HepG2 (cell line): ENCODE measurements around the gene CLHC1. TPM values are rescaled to one million over a fixed set of nuclear protein-coding genes. Genes with fewer than 3 reads are reported as not detected.

ENCODE experiments used
- ATAC-seq: fragments of 200-7000 bp; cut with Tn5 transposase; 3 replicates; pipeline ENCODE4 v1.9.1; 2020; ENCODE audit warnings: mild to moderate bottlenecking, moderate library complexity
- BruUV-seq: library from RNA; stranded (reverse); fragments of 400-500 nt; replicated peaks from 2 replicates; lab custom pipeline; 2021; lab: Mats Ljungman, UMichigan
- CTCF ChIA-PET: fragments of 300-600 bp; formaldehyde crosslinking; extraction: SDS; loops from one replicate; lab custom pipeline; 2021; ENCODE audit warnings: low total read pairs, inconsistent platforms, low intra/inter-chr PET ratio; lab: Yijun Ruan, JAX
- POLR2A ChIA-PET: fragments of 350-600 bp; sonication (Branson Sonifier 250); formaldehyde crosslinking; loops from one replicate; lab custom pipeline; 2020; ENCODE audit warnings: antibody characterized with exemption, inconsistent platforms; lab: Yijun Ruan, JAX
- DNase-seq: peaks from one replicate; pipeline ENCODE4 v3.0.0-alpha.2; 2015; ENCODE audit warnings: low spot score
- FAIRE-seq: peaks from 3 replicates; lab custom pipeline; 2011; peaks lifted over from hg19 to GRCh38; lab: Jason Lieb, UNC
- H2AFZ ChIP-seq: one replicate; pipeline ENCODE4 v1.6.1; 2011; ENCODE audit warnings: low read length, inconsistent platforms
- H3K27ac ChIP-seq: fragments of 300-600 bp; 3 replicates; pipeline ENCODE4 v1.8.0; 2011; ENCODE audit warnings: mixed run types, mild to moderate bottlenecking, mixed read lengths, low read length, inconsistent platforms; ENCODE audit not compliant: insufficient read depth; ENCODE audit errors: extremely low read length
- H3K27me3 ChIP-seq, 2 experiments: fragments of 200-600 bp in 1 of 2; 2 replicates in 1 of 2; 3 replicates in 1 of 2; pipeline versions ENCODE4 v1.6.0 to v1.8.0; 2011; ENCODE audit warnings: low read length in 2 of 2, mild to moderate bottlenecking in 2 of 2, moderate library complexity in 2 of 2, inconsistent platforms in 1 of 2; ENCODE audit not compliant: insufficient read depth in 2 of 2, control insufficient read depth in 1 of 2
- H3K36me3 ChIP-seq, 2 experiments: fragments of 200-600 bp in 1 of 2; replicated peaks in 1 of 2; 2 replicates in 1 of 2; 3 replicates in 1 of 2; pipeline versions ENCODE4 v1.5.1 to v1.8.0; 2011; ENCODE audit warnings: low read length in 2 of 2, inconsistent platforms in 1 of 2; ENCODE audit not compliant: insufficient read depth in 2 of 2, control insufficient read depth in 1 of 2
- H3K4me1 ChIP-seq: 2 replicates; pipeline ENCODE4 v1.5.1; 2012; ENCODE audit warnings: low read length, inconsistent platforms; ENCODE audit not compliant: insufficient read depth
- H3K4me2 ChIP-seq: 2 replicates; pipeline ENCODE4 v1.6.0; 2011; ENCODE audit warnings: low read depth, low read length, inconsistent platforms
- H3K4me3 ChIP-seq, 3 experiments: fragments of 200-600 bp in 1 of 3; sonication (generic), shearing (Covaris generic) in 1 of 3; replicated peaks in 1 of 3; 2 replicates each; pipeline ENCODE4 v1.5.1; 2011 to 2016; ENCODE audit warnings: low read length in 3 of 3, inconsistent platforms in 2 of 3, low read depth in 2 of 3, mild to moderate bottlenecking in 2 of 3, control low read depth in 1 of 3, mixed read lengths in 1 of 3; ENCODE audit not compliant: insufficient read depth in 1 of 3
- H3K79me2 ChIP-seq: one replicate; pipeline ENCODE4 v1.6.1; 2011; ENCODE audit warnings: low read length, inconsistent platforms; ENCODE audit not compliant: insufficient read depth
- H3K9ac ChIP-seq: 2 replicates; pipeline ENCODE4 v1.6.0; 2011; ENCODE audit warnings: mild to moderate bottlenecking, low read depth, low read length, inconsistent platforms; ENCODE audit not compliant: insufficient read depth
- H3K9me3 ChIP-seq: 2 replicates; pipeline ENCODE4 v1.5.1; 2012; ENCODE audit warnings: mild to moderate bottlenecking, low read length
- H4K20me1 ChIP-seq: 2 replicates; pipeline ENCODE4 v1.6.0; 2011; ENCODE audit warnings: inconsistent platforms, mild to moderate bottlenecking, low read length, moderate library complexity; ENCODE audit not compliant: insufficient read depth
- MBNL3 ChIP-seq: fragments of 250-450 bp; sonication (Bioruptor Pico); conservative IDR thresholded peaks from 2 replicates; pipeline ENCODE4 v1.8.0; 2022; ENCODE audit warnings: mild to moderate bottlenecking, inconsistent platforms
- PRDM10 ChIP-seq: sonication (generic); formaldehyde crosslinking; IDR thresholded peaks from 2 replicates; pipeline ENCODE4 v1.4.0; 2020; ENCODE audit warnings: low read depth, missing genetic modification reagents
- WGBS: methylation state at CpG from one replicate; pipeline ENCODE4 v1.1.6; 2017; ENCODE audit warnings: low lambda C conversion rate; 5-methylcytosine and 5-hydroxymethylcytosine counted together
- in situ Hi-C: cut with HindIII; loops from 2 replicates; pipeline ENCODE4 v1.10.0; 2017; ENCODE audit warnings: low pct_unique_long_range_greater_than_20kb; ENCODE audit not compliant: extremely low pct_ligation_motif_present
- intact Hi-C: fragments of 100-400 bp; cut with micrococcal nuclease; formaldehyde crosslinking; loops from one replicate; pipeline ENCODE4 v1.10.0; 2022; ENCODE audit not compliant: unreplicated experiment
- polyA plus RNA-seq, 8 experiments: library from polyadenylated mRNA; depleted of rRNA in 3 of 8; stranded (reverse) in 7 of 8; unstranded in 1 of 8; fragments of >200 nt; fragmentation: Illumina TruSeq in 4 of 8; extraction: Trizol in 4 of 8; gene quantifications; 2 replicates each; pipeline versions ENCODE4 v1.2.1 to v1.2.3, GENCODE V29; 2011 to 2016; ENCODE audit warnings: low read depth in 4 of 8, missing spikeins in 1 of 8, mixed read lengths in 1 of 8; ENCODE audit not compliant: insufficient read depth in 1 of 8
- total RNA-seq, 5 experiments: library from RNA; depleted of rRNA; stranded (reverse); fragments of >200 nt; fragmentation: Illumina TruSeq; extraction: Trizol; gene quantifications; 2 replicates each; pipeline ENCODE4 v1.2.3, GENCODE V29; 2016; ENCODE audit warnings: low read depth in 1 of 5

The CLHC1 gene
- total and polyA plus RNA-seq, 2 of the 13 experiments (the other 11 are each of a cell fraction or from before 2014, with no cell fraction given): 9.8 to 12.6 TPM

- Histone ChIP-seq H3K9ac (no peak overlapping the region), H3K27ac (no peak overlapping the region), H3K36me3 (no peaks in the 10 kb centered on the region), H3K79me2 (no peaks in the 10 kb centered on the region), H4K20me1 (no peaks in the 10 kb centered on the region), H3K27me3 (peaks cover 2 to 48% of the 10 kb centered on the region in 2 experiments; a peak in 3 of 5 replicates), H2AFZ (no peak overlapping the region), H3K9me3 (no peaks in the 10 kb centered on the region), H3K4me2 (peak overlapping the region; percentile 75; the same call in 1 of the 2 replicates)
- intact Hi-C loops: no loop called here
- ATAC-seq (no peak), DNase-seq (no peak)
- CTCF ChIA-PET: no interaction called here
- 35% methylated on average over 11 of the region's 11 CpGs for WGBS
- BruUV-seq: no TSS peak
- TF ChIP-seq PRDM10 (CRISPR knock-in tag) (peak; percentile 34; the same call in 1 of the 2 replicates), MBNL3 (CRISPR knock-in tag) (no peak)
- TF ChIP-seq, all 625 proteins: peak for 1
- H3K4me1 ChIP-seq: peaks cover 55% of the 10 kb centered on the region
- peak overlapping the region in 2 of 3 experiments; percentile 20 to 33; a peak in 1 of 6 replicates for H3K4me3 ChIP-seq
- in situ Hi-C loops: no loop called here
- no peak for FAIRE-seq
- POLR2A ChIA-PET: no interaction called here
These were observed 69.6 kb downstream of the CLHC1 start for GRCh38 chr2:55162284-55163006.
